Esophagus squamous epithelium (tissue), 5 donors: ENCODE results near the gene TOB1. TPM values are rescaled to one million over a fixed set of nuclear protein-coding genes. Genes with fewer than 3 reads are reported as not detected.

Source experiments
- DNase-seq: peaks from one replicate; lab custom pipeline; 2025; lab: John Stamatoyannopoulos, UW
- H3K27ac ChIP-seq, 4 donors: fragments of 200-600 bp; sonication (generic); one replicate each; pipeline ENCODE4 v1.5.1; 2016 to 2019; ENCODE audit warnings: mild to moderate bottlenecking in 1 of 4
- H3K27me3 ChIP-seq, 4 donors: fragments of 200-600 bp; sonication (generic); 1 replicate in 3 of 4; 2 replicates in 1 of 4; pipeline versions ENCODE4 v1.5.1 to v1.6.0; 2017 to 2021; ENCODE audit warnings: antibody characterized with exemption in 1 of 4
- H3K36me3 ChIP-seq, 3 donors: fragments of 200-600 bp; sonication (generic); one replicate each; pipeline ENCODE4 v1.5.1; 2016 to 2019
- H3K4me1 ChIP-seq, 3 donors: fragments of 200-600 bp; sonication (generic); one replicate each; pipeline ENCODE4 v1.5.1; 2017 to 2019
- H3K4me3 ChIP-seq, 4 donors: fragments of 200-600 bp; sonication (generic); 1 replicate in 3 of 4; 2 replicates in 1 of 4; pipeline ENCODE4 v1.5.1; 2016 to 2019; ENCODE audit warnings: mild to moderate bottlenecking in 2 of 4, moderate library complexity in 1 of 4
- H3K9me3 ChIP-seq, 3 donors: fragments of 200-600 bp; sonication (generic); one replicate each; pipeline ENCODE4 v1.5.1; 2016 to 2019
- POLR2A ChIP-seq, 4 donors: fragments of 450-650 bp; IDR thresholded peaks; one replicate each; pipeline ENCODE4 v1.6.1; 2017; ENCODE audit warnings: antibody characterized with exemption in 4 of 4, mild to moderate bottlenecking in 4 of 4, moderate library complexity in 3 of 4
- WGBS, 2 donors: methylation state at CpG; one replicate each; pipeline ENCODE4 v1.1.5; 2018; 5-methylcytosine and 5-hydroxymethylcytosine counted together
- intact Hi-C: fragments of 100-400 bp; cut with DNase I; formaldehyde crosslinking; loops from one replicate; pipeline ENCODE4 v1.15.0; 2022
- total RNA-seq, 4 donors: library from RNA; depleted of rRNA; stranded (reverse); fragments of >200 nt; gene quantifications; one replicate each; pipeline ENCODE4 v1.1.0, GENCODE V29; 2016
- TF ChIP-seq, protein P1 (sequence below), 6 experiments: fragments of 450-650 bp in 4 of 6; fragments of 200-600 bp in 2 of 6; sonication (generic) in 2 of 6; IDR thresholded peaks; one replicate each; pipeline ENCODE4 v1.5.1; 2016 to 2019; ENCODE audit warnings: antibody characterized with exemption in 6 of 6, mild to moderate bottlenecking in 4 of 6, moderate library complexity in 4 of 6
- donor health status: DM: yes; HTN: yes; CAD: no.

Gene TOB1
- total RNA-seq, 4 donors from 2014 or later, result 21.5 to 35.9 (median 31.1) TPM

DNA sequence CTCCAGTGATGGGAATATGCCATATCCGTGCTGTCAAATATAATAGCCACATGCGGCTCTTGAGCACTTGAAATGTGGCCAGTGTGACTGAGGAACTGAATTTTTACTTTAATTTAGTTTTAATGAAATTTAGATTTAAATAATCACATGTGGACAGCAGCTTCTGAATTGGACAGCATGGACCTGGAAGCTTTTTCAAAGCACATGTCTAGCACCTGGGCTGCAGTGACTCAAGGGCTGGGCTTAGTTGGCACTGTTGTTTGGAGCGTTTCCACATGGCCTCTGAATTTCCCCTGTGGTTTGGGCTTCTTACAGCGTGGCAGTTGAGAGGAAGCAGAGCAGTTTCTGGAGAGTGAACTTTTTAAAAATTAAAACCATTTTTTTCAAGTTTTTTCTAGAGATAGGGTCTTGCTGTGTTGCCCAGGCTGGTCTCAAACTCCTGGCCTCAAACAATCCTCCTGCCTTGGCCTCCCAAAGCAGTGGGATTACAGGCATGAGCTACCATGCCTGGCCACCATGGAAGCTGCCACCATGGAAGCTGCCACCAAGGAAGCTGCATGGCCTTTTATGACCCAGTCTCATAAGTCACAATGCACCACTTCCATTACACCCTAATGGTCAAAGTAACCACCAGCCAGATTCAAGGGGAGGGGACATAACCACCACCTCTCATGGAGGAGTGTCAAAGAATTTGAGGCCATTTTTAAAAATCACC, 6.7 kb upstream of the TOB1 start:
- TF ChIP-seq, protein P1, sequence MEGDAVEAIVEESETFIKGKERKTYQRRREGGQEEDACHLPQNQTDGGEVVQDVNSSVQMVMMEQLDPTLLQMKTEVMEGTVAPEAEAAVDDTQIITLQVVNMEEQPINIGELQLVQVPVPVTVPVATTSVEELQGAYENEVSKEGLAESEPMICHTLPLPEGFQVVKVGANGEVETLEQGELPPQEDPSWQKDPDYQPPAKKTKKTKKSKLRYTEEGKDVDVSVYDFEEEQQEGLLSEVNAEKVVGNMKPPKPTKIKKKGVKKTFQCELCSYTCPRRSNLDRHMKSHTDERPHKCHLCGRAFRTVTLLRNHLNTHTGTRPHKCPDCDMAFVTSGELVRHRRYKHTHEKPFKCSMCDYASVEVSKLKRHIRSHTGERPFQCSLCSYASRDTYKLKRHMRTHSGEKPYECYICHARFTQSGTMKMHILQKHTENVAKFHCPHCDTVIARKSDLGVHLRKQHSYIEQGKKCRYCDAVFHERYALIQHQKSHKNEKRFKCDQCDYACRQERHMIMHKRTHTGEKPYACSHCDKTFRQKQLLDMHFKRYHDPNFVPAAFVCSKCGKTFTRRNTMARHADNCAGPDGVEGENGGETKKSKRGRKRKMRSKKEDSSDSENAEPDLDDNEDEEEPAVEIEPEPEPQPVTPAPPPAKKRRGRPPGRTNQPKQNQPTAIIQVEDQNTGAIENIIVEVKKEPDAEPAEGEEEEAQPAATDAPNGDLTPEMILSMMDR (IDR thresholded peaks at IDR 0.05), result no peak
- TF ChIP-seq POLR2A (IDR thresholded peaks at IDR 0.05), result no peak
- no peak for DNase-seq
- 34 to 36% methylated on average over 4 of the region's 4 CpGs for WGBS, 2 donors
- Histone ChIP-seq H3K9me3 (no peaks in the 10 kb centered on the region), H3K36me3 (no peaks in the 10 kb centered on the region), H3K27me3 (no peaks in the 10 kb centered on the region), H3K27ac (no peak overlapping the region), H3K4me3 (no peak overlapping the region), H3K4me1 (peaks cover 0 to 43% (median 0%) of the 10 kb centered on the region in 3 donors)
- intact Hi-C loops, result no loop called here

DNA sequence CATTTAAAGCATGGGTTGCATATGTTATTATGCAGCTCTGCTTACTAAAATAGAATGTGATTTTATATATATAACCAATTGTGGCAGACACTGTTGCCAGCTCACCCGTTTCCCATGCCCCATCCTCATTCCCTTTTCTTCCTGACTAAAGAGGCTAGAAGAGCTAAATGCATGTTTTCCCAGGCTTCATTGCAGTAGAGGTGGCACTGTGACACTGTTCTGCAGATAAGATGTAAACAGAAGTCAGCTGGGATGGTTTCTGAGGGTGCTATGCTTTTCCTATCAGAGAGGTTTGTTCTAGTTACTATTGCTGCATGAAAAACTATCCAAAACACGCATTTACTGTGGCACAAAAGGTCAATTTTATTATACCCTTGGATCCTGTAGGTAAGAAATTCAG, 5.7 kb upstream of the TOB1 start:
- Histone ChIP-seq H3K27ac (no peak overlapping the region), H3K27me3 (no peaks in the 10 kb centered on the region), H3K4me3 (no peak overlapping the region), H3K36me3 (no peaks in the 10 kb centered on the region), H3K4me1 (peaks cover 0 to 45% (median 0%) of the 10 kb centered on the region in 3 donors), H3K9me3 (no peaks in the 10 kb centered on the region)
- 56 to 59% methylated on average over 1 to 2 of the region's 2 CpGs for WGBS, 2 donors
- TF ChIP-seq, protein P1 (IDR thresholded peaks at IDR 0.05), result no peak
- TF ChIP-seq POLR2A (IDR thresholded peaks at IDR 0.05), result no peak
- intact Hi-C loops, result no loop called here
- no peak for DNase-seq

DNA sequence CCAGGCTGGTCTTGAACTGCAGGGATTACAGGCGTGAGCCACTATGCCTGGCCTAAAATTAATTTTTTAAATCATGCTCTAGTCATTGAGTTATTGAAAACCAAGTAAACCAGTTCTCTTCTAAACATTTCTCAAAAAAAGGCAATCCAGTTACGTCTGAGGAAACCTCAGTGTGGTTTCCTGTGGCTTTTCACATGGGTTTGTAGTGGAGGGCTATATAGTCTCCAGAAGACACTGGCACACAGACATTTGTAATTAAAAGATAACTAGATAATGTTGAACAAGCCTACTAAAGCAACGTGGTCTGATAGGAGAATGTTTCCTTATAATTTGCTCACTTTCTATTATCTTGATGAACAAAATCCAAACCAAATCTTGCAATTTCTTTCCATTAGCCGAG, 5.2 kb upstream of the TOB1 start:
- no peak overlapping the region for H3K4me3 ChIP-seq
- H3K27ac ChIP-seq, result no peak overlapping the region
- 51 to 71% methylated on average over 4 of the region's 4 CpGs for WGBS, 2 donors
- peaks cover 0 to 45% (median 0%) of the 10 kb centered on the region in 3 donors for H3K4me1 ChIP-seq
- no peaks in the 10 kb centered on the region for H3K36me3 ChIP-seq
- H3K27me3 ChIP-seq, result no peaks in the 10 kb centered on the region
- TF ChIP-seq POLR2A (IDR thresholded peaks at IDR 0.05), result no peak
- TF ChIP-seq, protein P1 (IDR thresholded peaks at IDR 0.05), result no peak
- H3K9me3 ChIP-seq, result no peaks in the 10 kb centered on the region
- DNase-seq, result no peak
- intact Hi-C loops, result no loop called here

DNA sequence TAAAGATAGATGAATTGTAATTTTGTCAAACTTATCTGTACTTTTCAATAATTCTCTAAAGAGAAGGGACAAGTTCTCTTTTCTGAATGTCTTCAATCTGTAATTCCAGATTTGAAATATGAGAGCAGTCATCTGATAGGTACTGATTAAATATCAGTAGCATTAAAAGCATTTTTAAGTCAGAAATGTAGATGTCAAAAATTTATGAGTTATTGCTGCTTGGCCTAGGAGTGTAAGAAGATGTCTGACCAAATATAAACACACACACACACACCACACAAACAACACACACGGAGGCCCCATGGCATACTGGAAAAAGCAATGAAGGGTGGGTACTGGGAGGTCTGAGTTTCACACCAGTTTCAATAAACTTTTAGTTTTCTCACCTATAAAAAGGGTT, 2.4 kb upstream of the TOB1 start:
- DNase-seq, result no peak
- no peak for TF ChIP-seq POLR2A (IDR thresholded peaks at IDR 0.05)
- TF ChIP-seq, protein P1 (IDR thresholded peaks at IDR 0.05), result no peak
- H3K36me3 ChIP-seq, result peaks cover 0 to 2% (median 0%) of the 10 kb centered on the region in 3 donors
- H3K4me1 ChIP-seq, result peaks cover 0 to 55% (median 4%) of the 10 kb centered on the region in 3 donors
- no peaks in the 10 kb centered on the region for H3K27me3 ChIP-seq
- intact Hi-C loops, result loop anchor here (5.0 kb wide), 1 partner anchor 84 kb away; no protein-coding TSS in a partner anchor
- no peaks in the 10 kb centered on the region for H3K9me3 ChIP-seq
- WGBS, 2 donors, result 47 to 67% methylated on average over 1 of the region's 1 CpG
- peak overlapping the region in 3 of 4 donors; percentile 92 to 99 (median 98) for H3K4me3 ChIP-seq
- peak overlapping the region; percentile 96 to 100 (median 100) for H3K27ac ChIP-seq

DNA sequence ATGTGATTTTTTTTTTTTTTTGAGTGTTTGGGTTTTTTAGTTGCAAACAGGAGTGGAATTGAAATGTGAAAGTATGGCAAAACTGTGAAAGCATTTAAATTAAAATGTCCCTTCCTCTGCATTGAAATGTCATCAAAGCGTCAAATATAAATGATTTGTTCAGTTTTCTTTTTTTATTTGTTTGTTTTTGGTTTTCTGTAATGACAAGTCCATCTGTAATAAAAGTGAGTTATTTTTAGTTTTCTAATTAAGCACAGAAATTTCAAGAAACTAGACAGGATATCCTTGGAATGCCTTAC, 1.9 kb upstream of the TOB1 start:
- Histone ChIP-seq H3K27me3 (no peaks in the 10 kb centered on the region), H3K27ac (peak overlapping the region; percentile 96 to 100 (median 100)), H3K4me1 (peaks cover 2 to 58% (median 9%) of the 10 kb centered on the region in 3 donors), H3K9me3 (no peaks in the 10 kb centered on the region), H3K36me3 (peaks cover 1 to 7% (median 3%) of the 10 kb centered on the region in 3 donors), H3K4me3 (peak overlapping the region; percentile 92 to 99 (median 97))
- no peak for TF ChIP-seq POLR2A (IDR thresholded peaks at IDR 0.05)
- TF ChIP-seq, protein P1 (IDR thresholded peaks at IDR 0.05), result no peak
- intact Hi-C loops, result loop anchor here (5.0 kb wide), 1 partner anchor 84 kb away; no protein-coding TSS in a partner anchor
- WGBS, 2 donors, result 0 to 3% methylated on average over 1 of the region's 1 CpG
- DNase-seq, result no peak
